A549 treated with Mapracorat at 1 μM for 4 hours (cell line): Measurements from ENCODE around the gene PPM1F. TPM values are rescaled to one million over a fixed set of nuclear protein-coding genes. Genes with fewer than 3 reads are reported as not detected.

Source experiments
- total RNA-seq: library from RNA; stranded (reverse); fragments of 200-300 nt; extraction: Qiagen RNA extraction; gene quantifications from 5 replicates; pipeline ENCODE4 v1.2.3, GENCODE V29; 2022

Gene PPM1F, protein sequence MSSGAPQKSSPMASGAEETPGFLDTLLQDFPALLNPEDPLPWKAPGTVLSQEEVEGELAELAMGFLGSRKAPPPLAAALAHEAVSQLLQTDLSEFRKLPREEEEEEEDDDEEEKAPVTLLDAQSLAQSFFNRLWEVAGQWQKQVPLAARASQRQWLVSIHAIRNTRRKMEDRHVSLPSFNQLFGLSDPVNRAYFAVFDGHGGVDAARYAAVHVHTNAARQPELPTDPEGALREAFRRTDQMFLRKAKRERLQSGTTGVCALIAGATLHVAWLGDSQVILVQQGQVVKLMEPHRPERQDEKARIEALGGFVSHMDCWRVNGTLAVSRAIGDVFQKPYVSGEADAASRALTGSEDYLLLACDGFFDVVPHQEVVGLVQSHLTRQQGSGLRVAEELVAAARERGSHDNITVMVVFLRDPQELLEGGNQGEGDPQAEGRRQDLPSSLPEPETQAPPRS
- 14.7 to 20.8 TPM (median 19.8 TPM) in 5 replicates for total RNA-seq

DNA sequence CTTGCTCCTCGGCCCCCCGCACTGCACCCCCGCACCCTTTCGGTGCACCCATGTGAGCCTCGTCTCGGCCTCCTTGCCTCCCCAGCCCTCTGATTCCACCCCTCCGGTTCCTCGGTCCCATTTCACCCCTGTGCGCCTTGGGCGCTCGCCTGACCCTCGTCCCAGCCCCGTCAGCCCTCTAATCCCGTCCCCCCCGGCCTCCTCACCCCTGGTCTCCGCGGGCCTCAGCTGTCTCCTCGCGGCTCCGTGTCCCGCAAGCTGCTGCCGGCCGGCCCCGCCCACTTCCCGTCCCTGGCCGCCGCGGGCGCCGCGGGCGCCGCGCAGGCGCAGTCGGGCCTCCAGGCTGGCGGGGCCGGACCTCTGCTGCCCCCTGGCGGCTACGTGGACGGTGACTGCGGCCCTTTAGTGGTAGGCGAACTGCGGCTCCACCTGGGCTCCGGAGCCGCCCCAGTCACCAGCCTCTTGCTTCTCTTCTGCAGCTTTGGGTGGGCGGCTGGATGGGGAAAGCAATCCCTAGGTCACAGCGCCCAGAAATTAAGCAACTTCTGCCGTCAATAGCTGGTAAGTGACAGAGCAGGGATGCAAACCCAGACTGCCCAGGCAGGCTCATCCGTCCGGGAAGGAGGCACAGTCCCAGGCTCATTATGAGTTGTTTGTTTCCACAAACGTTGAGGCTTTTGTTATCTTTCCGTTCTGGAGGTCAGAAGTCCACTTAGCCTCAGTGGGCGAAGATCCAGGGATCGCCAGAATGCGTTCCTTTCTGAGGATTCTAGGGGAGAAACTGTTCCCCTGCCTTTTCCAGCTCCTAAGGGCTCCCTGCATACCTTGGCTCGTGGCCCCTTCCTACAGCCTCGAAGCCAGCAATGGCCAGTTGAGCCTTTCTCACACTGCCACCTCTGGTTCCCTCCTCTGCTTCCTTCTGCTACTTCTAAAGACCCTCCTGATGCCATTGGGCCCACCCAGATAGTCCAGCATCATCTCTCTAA lies at the start of gene PPM1F:
Gene PPM1F, minus strand, starts transcription at position 263 of the 986 bp plus-strand sequence. CDS start 6,800 bp downstream, outside the sequence.

DNA sequence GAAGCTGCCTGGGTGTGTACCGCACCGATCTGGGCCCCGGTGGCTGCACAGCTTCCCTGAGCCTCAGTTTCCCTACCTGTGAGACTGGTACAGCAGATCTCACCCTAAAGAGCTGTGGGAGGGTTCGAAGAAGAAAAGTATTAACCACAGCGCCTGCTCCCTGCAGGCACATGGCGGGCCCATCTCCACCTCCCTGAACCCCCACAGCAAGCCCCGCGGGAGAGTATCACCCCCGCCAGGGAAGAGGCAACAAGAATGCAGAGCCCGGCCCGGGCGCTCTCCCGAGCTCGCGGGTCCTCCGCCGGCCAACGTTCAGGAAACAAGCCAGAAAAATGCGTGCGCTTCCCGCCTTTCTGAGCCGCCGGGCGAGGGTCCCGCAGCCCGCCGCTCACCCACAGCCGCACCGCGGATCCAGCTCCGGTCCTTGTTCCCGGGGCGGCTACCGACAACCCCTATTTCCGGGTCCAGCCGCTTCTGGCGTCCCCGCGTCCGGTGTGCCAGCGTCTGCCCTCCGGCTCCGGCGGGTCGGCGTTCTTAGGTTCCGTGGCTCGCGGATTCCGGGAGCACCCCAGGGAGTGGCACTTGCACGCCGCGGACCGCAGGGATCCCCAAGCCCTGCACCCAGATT lies 29.8 kb upstream of the PPM1F start, which contains the start of gene TOP3B:
Gene TOP3B, minus strand, starts transcription at position 450 of the 628 bp plus-strand sequence. CDS start 7,078 bp downstream, outside the sequence.

Other genes with a start within 250 kb of the PPM1F start
- 0.06 to 0.39 TPM (median 0.24 TPM) in 5 replicates for gene YPEL1, start 217.1 kb downstream of the PPM1F start, total RNA-seq
- 41.9 to 72.0 TPM (median 65.2 TPM) in 5 replicates for gene MAPK1, start 85.2 kb downstream of the PPM1F start, total RNA-seq
- 12.9 to 15.8 TPM (median 14.9 TPM) in 5 replicates for gene TOP3B, start 29.9 kb upstream of the PPM1F start, total RNA-seq